H1 (cell line): ENCODE measurements around the gene AFF4. TPM values are rescaled to one million over a fixed set of nuclear protein-coding genes. Genes with fewer than 3 reads are reported as not detected.

ENCODE experiments used
- ASH2L ChIP-seq: fragments of 200-600, 300-600 bp; sonication (generic); IDR thresholded peaks from one replicate; pipeline ENCODE4 v1.7.1; 2017; ENCODE audit warnings: low read length
- BRCA1 ChIP-seq: IDR thresholded peaks from 2 replicates; pipeline ENCODE4 v1.6.1; 2012; ENCODE audit warnings: low read depth, low read length, improper control_type of control experiment
- CTBP2 ChIP-seq: IDR thresholded peaks from 2 replicates; pipeline ENCODE4 v1.7.0; 2011; ENCODE audit warnings: borderline replicate concordance, mild to moderate bottlenecking, moderate library complexity, mixed read lengths, low read length; ENCODE audit not compliant: insufficient read depth, insufficient read length
- JUN ChIP-seq: IDR thresholded peaks from 2 replicates; pipeline ENCODE4 v1.6.1; 2011; ENCODE audit warnings: low read depth, mild to moderate bottlenecking, improper control_type of control experiment, low read length
- SAP30 ChIP-seq: fragments of 300-600 bp; sonication (generic); IDR thresholded peaks from 2 replicates; pipeline ENCODE4 v1.7.1; 2012; ENCODE audit warnings: low read length, moderate library complexity, mild to moderate bottlenecking, inconsistent platforms; ENCODE audit not compliant: insufficient read depth, insufficient replicate concordance
- TCF12 ChIP-seq: IDR thresholded peaks from 2 replicates; pipeline ENCODE4 v1.6.1; 2011; ENCODE audit warnings: low read depth, mild to moderate bottlenecking, low read length
- polyA plus RNA-seq, 7 experiments: library from polyadenylated mRNA; depleted of rRNA in 3 of 7; stranded (reverse) in 5 of 7; unstranded in 2 of 7; fragments of >200 nt in 5 of 7; fragments of 200-250 nt in 2 of 7; gene quantifications; 1 replicate in 5 of 7; 2 replicates in 1 of 7; 4 replicates in 1 of 7; pipeline versions ENCODE4 v1.2.1 to v1.2.3, GENCODE V29; 2011 to 2013; ENCODE audit warnings: missing spikeins in 2 of 7, mixed read lengths in 2 of 7
- total RNA-seq: library from RNA; stranded (reverse); fragmentation: NEBNext Ultra II Directional; extraction: Animal tissue kit (Norgen Biotek cat#: 25700); gene quantifications from 2 replicates; pipeline ENCODE4 v1.2.1, GENCODE V29; 2021
- TF ChIP-seq, protein P1 (sequence below): fragments of 300-600 bp; sonication (generic); IDR thresholded peaks from 2 replicates; pipeline ENCODE4 v1.7.1; 2012; ENCODE audit warnings: low read length, moderate library complexity, mild to moderate bottlenecking, inconsistent platforms; ENCODE audit not compliant: insufficient replicate concordance
- TF ChIP-seq, protein P2 (sequence below): IDR thresholded peaks from 2 replicates; pipeline ENCODE4 v1.6.1; 2011; ENCODE audit warnings: low read depth, mild to moderate bottlenecking, low read length; ENCODE audit not compliant: insufficient read depth

Gene AFF4
- total and polyA plus RNA-seq, 2 of the 8 experiments (the other 6 are each of a cell fraction or from before 2014, with no cell fraction given), result 12.0 to 61.4 TPM

DNA sequence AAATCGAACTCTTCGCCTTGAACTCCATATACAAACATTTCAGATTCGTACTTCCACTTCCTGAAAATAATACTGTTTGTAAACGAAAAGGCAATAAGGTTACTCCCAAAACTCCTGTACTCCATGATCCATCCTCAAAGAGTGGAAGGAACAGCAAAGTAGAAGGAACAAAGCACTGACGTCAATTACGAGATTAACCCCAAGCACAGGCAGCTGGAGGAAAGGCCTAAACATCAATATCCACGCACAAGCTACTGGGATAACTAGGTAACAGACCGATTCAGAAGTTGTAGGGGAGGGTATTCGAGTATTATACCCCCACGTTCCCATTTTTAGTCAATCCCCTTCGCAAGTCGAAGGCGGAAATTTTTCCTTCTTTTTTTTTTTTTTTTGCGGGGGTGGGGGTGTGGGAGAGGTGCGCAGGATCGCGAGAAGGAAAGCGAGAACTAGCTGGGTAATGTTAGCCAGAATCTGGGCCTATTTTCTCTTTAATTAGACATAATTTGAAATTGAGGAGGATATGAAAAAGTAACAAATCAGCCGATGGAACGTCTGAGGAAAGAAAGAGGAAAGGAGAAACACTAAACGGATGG, 909 bp downstream of the AFF4 start (continued):
- TF ChIP-seq, protein P1, sequence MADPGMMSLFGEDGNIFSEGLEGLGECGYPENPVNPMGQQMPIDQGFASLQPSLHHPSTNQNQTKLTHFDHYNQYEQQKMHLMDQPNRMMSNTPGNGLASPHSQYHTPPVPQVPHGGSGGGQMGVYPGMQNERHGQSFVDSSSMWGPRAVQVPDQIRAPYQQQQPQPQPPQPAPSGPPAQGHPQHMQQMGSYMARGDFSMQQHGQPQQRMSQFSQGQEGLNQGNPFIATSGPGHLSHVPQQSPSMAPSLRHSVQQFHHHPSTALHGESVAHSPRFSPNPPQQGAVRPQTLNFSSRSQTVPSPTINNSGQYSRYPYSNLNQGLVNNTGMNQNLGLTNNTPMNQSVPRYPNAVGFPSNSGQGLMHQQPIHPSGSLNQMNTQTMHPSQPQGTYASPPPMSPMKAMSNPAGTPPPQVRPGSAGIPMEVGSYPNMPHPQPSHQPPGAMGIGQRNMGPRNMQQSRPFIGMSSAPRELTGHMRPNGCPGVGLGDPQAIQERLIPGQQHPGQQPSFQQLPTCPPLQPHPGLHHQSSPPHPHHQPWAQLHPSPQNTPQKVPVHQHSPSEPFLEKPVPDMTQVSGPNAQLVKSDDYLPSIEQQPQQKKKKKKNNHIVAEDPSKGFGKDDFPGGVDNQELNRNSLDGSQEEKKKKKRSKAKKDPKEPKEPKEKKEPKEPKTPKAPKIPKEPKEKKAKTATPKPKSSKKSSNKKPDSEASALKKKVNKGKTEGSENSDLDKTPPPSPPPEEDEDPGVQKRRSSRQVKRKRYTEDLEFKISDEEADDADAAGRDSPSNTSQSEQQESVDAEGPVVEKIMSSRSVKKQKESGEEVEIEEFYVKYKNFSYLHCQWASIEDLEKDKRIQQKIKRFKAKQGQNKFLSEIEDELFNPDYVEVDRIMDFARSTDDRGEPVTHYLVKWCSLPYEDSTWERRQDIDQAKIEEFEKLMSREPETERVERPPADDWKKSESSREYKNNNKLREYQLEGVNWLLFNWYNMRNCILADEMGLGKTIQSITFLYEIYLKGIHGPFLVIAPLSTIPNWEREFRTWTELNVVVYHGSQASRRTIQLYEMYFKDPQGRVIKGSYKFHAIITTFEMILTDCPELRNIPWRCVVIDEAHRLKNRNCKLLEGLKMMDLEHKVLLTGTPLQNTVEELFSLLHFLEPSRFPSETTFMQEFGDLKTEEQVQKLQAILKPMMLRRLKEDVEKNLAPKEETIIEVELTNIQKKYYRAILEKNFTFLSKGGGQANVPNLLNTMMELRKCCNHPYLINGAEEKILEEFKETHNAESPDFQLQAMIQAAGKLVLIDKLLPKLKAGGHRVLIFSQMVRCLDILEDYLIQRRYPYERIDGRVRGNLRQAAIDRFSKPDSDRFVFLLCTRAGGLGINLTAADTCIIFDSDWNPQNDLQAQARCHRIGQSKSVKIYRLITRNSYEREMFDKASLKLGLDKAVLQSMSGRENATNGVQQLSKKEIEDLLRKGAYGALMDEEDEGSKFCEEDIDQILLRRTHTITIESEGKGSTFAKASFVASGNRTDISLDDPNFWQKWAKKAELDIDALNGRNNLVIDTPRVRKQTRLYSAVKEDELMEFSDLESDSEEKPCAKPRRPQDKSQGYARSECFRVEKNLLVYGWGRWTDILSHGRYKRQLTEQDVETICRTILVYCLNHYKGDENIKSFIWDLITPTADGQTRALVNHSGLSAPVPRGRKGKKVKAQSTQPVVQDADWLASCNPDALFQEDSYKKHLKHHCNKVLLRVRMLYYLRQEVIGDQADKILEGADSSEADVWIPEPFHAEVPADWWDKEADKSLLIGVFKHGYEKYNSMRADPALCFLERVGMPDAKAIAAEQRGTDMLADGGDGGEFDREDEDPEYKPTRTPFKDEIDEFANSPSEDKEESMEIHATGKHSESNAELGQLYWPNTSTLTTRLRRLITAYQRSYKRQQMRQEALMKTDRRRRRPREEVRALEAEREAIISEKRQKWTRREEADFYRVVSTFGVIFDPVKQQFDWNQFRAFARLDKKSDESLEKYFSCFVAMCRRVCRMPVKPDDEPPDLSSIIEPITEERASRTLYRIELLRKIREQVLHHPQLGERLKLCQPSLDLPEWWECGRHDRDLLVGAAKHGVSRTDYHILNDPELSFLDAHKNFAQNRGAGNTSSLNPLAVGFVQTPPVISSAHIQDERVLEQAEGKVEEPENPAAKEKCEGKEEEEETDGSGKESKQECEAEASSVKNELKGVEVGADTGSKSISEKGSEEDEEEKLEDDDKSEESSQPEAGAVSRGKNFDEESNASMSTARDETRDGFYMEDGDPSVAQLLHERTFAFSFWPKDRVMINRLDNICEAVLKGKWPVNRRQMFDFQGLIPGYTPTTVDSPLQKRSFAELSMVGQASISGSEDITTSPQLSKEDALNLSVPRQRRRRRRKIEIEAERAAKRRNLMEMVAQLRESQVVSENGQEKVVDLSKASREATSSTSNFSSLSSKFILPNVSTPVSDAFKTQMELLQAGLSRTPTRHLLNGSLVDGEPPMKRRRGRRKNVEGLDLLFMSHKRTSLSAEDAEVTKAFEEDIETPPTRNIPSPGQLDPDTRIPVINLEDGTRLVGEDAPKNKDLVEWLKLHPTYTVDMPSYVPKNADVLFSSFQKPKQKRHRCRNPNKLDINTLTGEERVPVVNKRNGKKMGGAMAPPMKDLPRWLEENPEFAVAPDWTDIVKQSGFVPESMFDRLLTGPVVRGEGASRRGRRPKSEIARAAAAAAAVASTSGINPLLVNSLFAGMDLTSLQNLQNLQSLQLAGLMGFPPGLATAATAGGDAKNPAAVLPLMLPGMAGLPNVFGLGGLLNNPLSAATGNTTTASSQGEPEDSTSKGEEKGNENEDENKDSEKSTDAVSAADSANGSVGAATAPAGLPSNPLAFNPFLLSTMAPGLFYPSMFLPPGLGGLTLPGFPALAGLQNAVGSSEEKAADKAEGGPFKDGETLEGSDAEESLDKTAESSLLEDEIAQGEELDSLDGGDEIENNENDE, result no peak
- no peak for TF ChIP-seq ASH2L
- TF ChIP-seq CTBP2, result no peak
- TF ChIP-seq, protein P2, sequence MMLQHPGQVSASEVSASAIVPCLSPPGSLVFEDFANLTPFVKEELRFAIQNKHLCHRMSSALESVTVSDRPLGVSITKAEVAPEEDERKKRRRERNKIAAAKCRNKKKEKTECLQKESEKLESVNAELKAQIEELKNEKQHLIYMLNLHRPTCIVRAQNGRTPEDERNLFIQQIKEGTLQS, result no peak
- peak; percentile 41 for TF ChIP-seq SAP30
- peak; percentile 74 for TF ChIP-seq BRCA1
- TF ChIP-seq TCF12, result no peak
- TF ChIP-seq JUN, result no peak
